HAP-1 (cell line): ENCODE results near the gene SPAG7.
"Not testable (repeated sequence)": the region's sequence is repeated elsewhere in the genome, so short reads cannot be mapped to it uniquely, and the experiment has no call there.

Experiments used
- DNase-seq, 2 experiments: peaks; one replicate each; pipeline ENCODE4 v3.0.0-alpha.2; 2016 to 2020; ENCODE audit warnings: low spot score in 2 of 2
- H3K27me3 ChIP-seq: fragments of 250-450 bp; sonication (Bioruptor Pico); 2 replicates; pipeline ENCODE4 v1.5.1; 2020; ENCODE audit warnings: low read depth, mild to moderate bottlenecking, moderate library complexity
- H3K36me3 ChIP-seq: fragments of 250-450 bp; sonication (Bioruptor Pico); replicated peaks from 2 replicates; pipeline ENCODE4 v1.5.1; 2020; ENCODE audit warnings: mild to moderate bottlenecking
- H3K4me1 ChIP-seq: fragments of 250-450 bp; sonication (Bioruptor Pico); 2 replicates; pipeline ENCODE4 v1.5.1; 2020; ENCODE audit warnings: mild to moderate bottlenecking
- H3K4me3 ChIP-seq: fragments of 250-450 bp; sonication (Bioruptor Pico); 2 replicates; pipeline ENCODE4 v1.5.1; 2020; ENCODE audit warnings: mild to moderate bottlenecking, moderate library complexity
- H3K9me3 ChIP-seq: fragments of 250-450 bp; sonication (Bioruptor Pico); 2 replicates; pipeline ENCODE4 v1.5.1; 2020; ENCODE audit warnings: mild to moderate bottlenecking, moderate library complexity
- in situ Hi-C: fragments of 300-500 bp; cut with MboI; formaldehyde crosslinking; loops from 3 replicates; pipeline ENCODE4 v1.14.3; 2020; ENCODE audit warnings: low sequenced_read_pairs, inconsistent platforms, mixed read lengths

SPAG7 gene

GRCh38 chr17:4931963-4932362 lies 35.7 kb downstream of the SPAG7 start, which contains the start of gene GP1BA:
GP1BA (plus strand) TSS chr17:4932277; CDS start chr17:4932605, 328 bp downstream.
- Histone ChIP-seq H3K9me3 (no peaks in the 10 kb centered on the region), H3K4me3 (no peak within 1 kb of the TSS), H3K4me1 (no peaks in the 10 kb centered on the region), H3K36me3 (peaks cover 4% of the 10 kb centered on the region; the same call in 1 of the 2 replicates), H3K27me3 (no peaks in the 10 kb centered on the region)
- DNase-seq = no peak
- in situ Hi-C loops = no loop called here

- in situ Hi-C loops = no loop called here
These were observed 38.7 kb downstream of the SPAG7 start for GRCh38 chr17:4928881-4929280.

GRCh38 chr17:4926577-4927335 lies 40.9 kb downstream of the SPAG7 start:
- in situ Hi-C loops, H3K4me1 ChIP-seq, H3K27me3 ChIP-seq, H3K36me3 ChIP-seq, DNase-seq, H3K9me3 ChIP-seq, H3K4me3 ChIP-seq: not testable (repeated sequence)

More at GRCh38 chr17:4928881-4929280, 38.7 kb downstream of the SPAG7 start:
- Histone ChIP-seq H3K4me1 (no peaks in the 10 kb centered on the region), H3K27me3 (no peaks in the 10 kb centered on the region), H3K36me3 (no peaks in the 10 kb centered on the region), H3K9me3 (no peaks in the 10 kb centered on the region), H3K4me3 (no peak overlapping the region)
- no peak for DNase-seq

GRCh38 chr17:4921320-4921719 lies 46.3 kb downstream of the SPAG7 start:
- H3K4me1 ChIP-seq = peaks cover under 1% of the 10 kb centered on the region; the same call in 1 of the 2 replicates
- in situ Hi-C loops = no loop called here
- no peak overlapping the region for H3K4me3 ChIP-seq

GRCh38 chr17:4920351-4921048 lies 47.1 kb downstream of the SPAG7 start:
- Histone ChIP-seq H3K36me3 (no peaks in the 10 kb centered on the region), H3K4me3 (no peak overlapping the region), H3K4me1 (peaks cover 3% of the 10 kb centered on the region; the same call in 1 of the 2 replicates), H3K27me3 (no peaks in the 10 kb centered on the region), H3K9me3 (no peaks in the 10 kb centered on the region)
- no peak for DNase-seq
- in situ Hi-C loops = no loop called here

More at GRCh38 chr17:4921320-4921719, 46.3 kb downstream of the SPAG7 start:
- DNase-seq = no peak
- Histone ChIP-seq H3K27me3 (no peaks in the 10 kb centered on the region), H3K36me3 (no peaks in the 10 kb centered on the region), H3K9me3 (no peaks in the 10 kb centered on the region)

GRCh38 chr17:4919511-4920047 lies 48.0 kb downstream of the SPAG7 start:
- no peaks in the 10 kb centered on the region for H3K27me3 ChIP-seq
- H3K4me3 ChIP-seq = no peak overlapping the region
- H3K4me1 ChIP-seq = peaks cover 3% of the 10 kb centered on the region; the same call in 1 of the 2 replicates
- no peaks in the 10 kb centered on the region for H3K9me3 ChIP-seq
- no peak for DNase-seq
- no peaks in the 10 kb centered on the region for H3K36me3 ChIP-seq
- in situ Hi-C loops = loop anchor here (10.0 kb wide), 1 partner anchor 145 kb away; no protein-coding TSS in a partner anchor

- not testable (repeated sequence) for DNase-seq, H3K27me3 ChIP-seq, H3K36me3 ChIP-seq, H3K4me3 ChIP-seq, H3K9me3 ChIP-seq, H3K4me1 ChIP-seq
- in situ Hi-C loops = loop anchor here (10.0 kb wide), 1 partner anchor 150 kb away; no protein-coding TSS in a partner anchor
These were observed 53.1 kb downstream of the SPAG7 start for GRCh38 chr17:4914551-4914950.

GRCh38 chr17:4913994-4914393 lies 53.6 kb downstream of the SPAG7 start:
- Histone ChIP-seq H3K4me1 (peaks cover 3% of the 10 kb centered on the region; the same call in 1 of the 2 replicates), H3K4me3 (no peak overlapping the region), H3K27me3 (no peaks in the 10 kb centered on the region), H3K9me3 (no peaks in the 10 kb centered on the region), H3K36me3 (no peaks in the 10 kb centered on the region)
- in situ Hi-C loops = loop anchor here (10.0 kb wide), 1 partner anchor 151 kb away; no protein-coding TSS in a partner anchor
- DNase-seq = no peak
